ENCODE results near the gene NUP50.

NUP50 gene

DNA sequence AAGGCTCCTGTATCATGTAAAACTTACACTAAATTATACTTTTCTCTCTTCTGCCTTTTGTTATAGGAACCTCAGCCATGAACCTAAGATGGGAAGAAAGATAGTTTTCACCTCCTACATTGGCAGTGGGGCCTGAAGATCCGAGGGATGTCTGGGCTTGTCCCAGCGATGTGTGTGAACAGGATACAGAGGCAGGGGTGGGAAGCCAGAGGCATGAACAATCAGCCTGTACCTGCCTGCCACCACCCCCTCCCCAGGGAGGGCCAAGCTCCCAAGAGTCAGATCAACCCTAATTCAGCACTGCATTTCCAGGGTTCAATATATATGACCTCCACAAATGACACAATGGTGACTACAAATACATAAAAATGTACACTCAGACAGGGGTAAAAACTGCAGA is 67.6 kb downstream of the NUP50 start:
- Histone ChIP-seq H4K8ac (ENCODE audit: low read depth, low read length) (no peak overlapping the region), H4K12ac (ENCODE audit: low read depth, low read length) (no peak overlapping the region), H3K36me3 (ENCODE audit: control insufficient read depth in 1 of 2, insufficient read depth in 2 of 2, low read length in 2 of 2) (peaks cover 4 to 15% of the 10 kb centered on the region in 2 experiments), H3K4ac (ENCODE audit: low read depth, low read length) (no peak overlapping the region), H2BK12ac (ENCODE audit: low read length) (no peak overlapping the region), H3K4me3 (ENCODE audit: low read depth, low read length) (no peak overlapping the region), H3K79me2 (ENCODE audit: control insufficient read depth, insufficient read depth, low read length, poor library complexity) (no peaks in the 10 kb centered on the region), H3K27me3 (ENCODE audit: insufficient read depth, low read length) (no peaks in the 10 kb centered on the region), H2AFZ (ENCODE audit: insufficient read depth, low read length, poor library complexity) (no peak overlapping the region), H2BK5ac (ENCODE audit: low read depth, low read length, poor library complexity) (no peak overlapping the region), H4K91ac (ENCODE audit: low read depth, low read length) (no peak overlapping the region), H3K18ac (ENCODE audit: low read length) (no peak overlapping the region), H2AK5ac (ENCODE audit: low read length) (no peak overlapping the region), H3K27ac (ENCODE audit: low read depth, low read length) (no peak overlapping the region), H3K4me2 (ENCODE audit: low read length) (no peak overlapping the region), H3K9me3 (ENCODE audit: insufficient read depth, low read depth, low read length) (peaks cover 4% of the 10 kb centered on the region), H3K23ac (ENCODE audit: low read length) (no peak overlapping the region), H3K9ac (ENCODE audit: low read length) (no peak overlapping the region), H3K14ac (ENCODE audit: low read length) (no peak overlapping the region), H3K79me1 (ENCODE audit: low read length) (peaks cover 4% of the 10 kb centered on the region), H3K4me1 (ENCODE audit: control insufficient read depth in 1 of 2, insufficient read depth in 2 of 2, low read length in 2 of 2) (peaks cover 0 to 4% of the 10 kb centered on the region in 2 experiments), H2BK120ac (ENCODE audit: insufficient read depth, low read length, poor library complexity) (peak overlapping the region; percentile 4)
- no peak for DNase-seq
- WGBS (ENCODE audit: extremely low coverage, insufficient coverage, insufficient read length), result no CpG with 5 or more reads among the region's 2 CpGs

GRCh38 chr22:45233386-45233785 is 69.7 kb downstream of the NUP50 start:
- Histone ChIP-seq H3K4ac (ENCODE audit: low read depth, low read length) (no peak overlapping the region), H3K79me2 (ENCODE audit: control insufficient read depth, insufficient read depth, low read length, poor library complexity) (no peaks in the 10 kb centered on the region), H3K27ac (ENCODE audit: low read depth, low read length) (no peak overlapping the region), H3K4me3 (ENCODE audit: low read depth, low read length) (no peak overlapping the region), H3K36me3 (ENCODE audit: control insufficient read depth in 1 of 2, insufficient read depth in 2 of 2, low read length in 2 of 2) (peaks cover 10 to 21% of the 10 kb centered on the region in 2 experiments), H2BK5ac (ENCODE audit: low read depth, low read length, poor library complexity) (no peak overlapping the region), H3K4me2 (ENCODE audit: low read length) (no peak overlapping the region), H3K23ac (ENCODE audit: low read length) (no peak overlapping the region), H3K9ac (ENCODE audit: low read length) (no peak overlapping the region), H2BK12ac (ENCODE audit: low read length) (no peak overlapping the region), H2AK5ac (ENCODE audit: low read length) (no peak overlapping the region), H3K4me1 (ENCODE audit: control insufficient read depth in 1 of 2, insufficient read depth in 2 of 2, low read length in 2 of 2) (peaks cover 6 to 9% of the 10 kb centered on the region in 2 experiments), H3K14ac (ENCODE audit: low read length) (no peak overlapping the region), H3K9me3 (ENCODE audit: insufficient read depth, low read depth, low read length) (peaks cover 4% of the 10 kb centered on the region), H4K8ac (ENCODE audit: low read depth, low read length) (no peak overlapping the region), H4K91ac (ENCODE audit: low read depth, low read length) (no peak overlapping the region), H2AFZ (ENCODE audit: insufficient read depth, low read length, poor library complexity) (no peak overlapping the region), H3K27me3 (ENCODE audit: insufficient read depth, low read length) (no peaks in the 10 kb centered on the region), H2BK120ac (ENCODE audit: insufficient read depth, low read length, poor library complexity) (no peak overlapping the region), H3K18ac (ENCODE audit: low read length) (no peak overlapping the region), H3K79me1 (ENCODE audit: low read length) (peaks cover 4% of the 10 kb centered on the region), H4K12ac (ENCODE audit: low read depth, low read length) (no peak overlapping the region)
- no peak for DNase-seq
- no CpG with 5 or more reads among the region's 10 CpGs for WGBS (ENCODE audit: extremely low coverage, insufficient coverage, insufficient read length)

- Histone ChIP-seq H3K36me3 (ENCODE audit: control insufficient read depth in 1 of 2, insufficient read depth in 2 of 2, low read length in 2 of 2) (peaks cover 10 to 25% of the 10 kb centered on the region in 2 experiments), H3K4ac (ENCODE audit: low read depth, low read length) (no peak overlapping the region), H3K27me3 (ENCODE audit: insufficient read depth, low read length) (no peaks in the 10 kb centered on the region), H3K4me2 (ENCODE audit: low read length) (no peak overlapping the region), H2BK120ac (ENCODE audit: insufficient read depth, low read length, poor library complexity) (no peak overlapping the region), H3K27ac (ENCODE audit: low read depth, low read length) (no peak overlapping the region), H3K4me1 (ENCODE audit: control insufficient read depth in 1 of 2, insufficient read depth in 2 of 2, low read length in 2 of 2) (peaks cover 7 to 9% of the 10 kb centered on the region in 2 experiments), H3K79me1 (ENCODE audit: low read length) (peaks cover 4% of the 10 kb centered on the region), H3K14ac (ENCODE audit: low read length) (no peak overlapping the region), H2AK5ac (ENCODE audit: low read length) (no peak overlapping the region), H3K18ac (ENCODE audit: low read length) (no peak overlapping the region), H4K8ac (ENCODE audit: low read depth, low read length) (no peak overlapping the region), H4K12ac (ENCODE audit: low read depth, low read length) (no peak overlapping the region), H2BK12ac (ENCODE audit: low read length) (no peak overlapping the region), H3K4me3 (ENCODE audit: low read depth, low read length) (no peak overlapping the region), H2AFZ (ENCODE audit: insufficient read depth, low read length, poor library complexity) (no peak overlapping the region), H3K9ac (ENCODE audit: low read length) (no peak overlapping the region), H4K91ac (ENCODE audit: low read depth, low read length) (no peak overlapping the region), H2BK5ac (ENCODE audit: low read depth, low read length, poor library complexity) (no peak overlapping the region), H3K23ac (ENCODE audit: low read length) (no peak overlapping the region), H3K79me2 (ENCODE audit: control insufficient read depth, insufficient read depth, low read length, poor library complexity) (no peaks in the 10 kb centered on the region), H3K9me3 (ENCODE audit: insufficient read depth, low read depth, low read length) (peaks cover 4% of the 10 kb centered on the region)
- DNase-seq, result no peak
- no CpG with 5 or more reads among the region's 10 CpGs for WGBS (ENCODE audit: extremely low coverage, insufficient coverage, insufficient read length)
Measured at GRCh38 chr22:45233827-45234226, 70.1 kb downstream of the NUP50 start.

GRCh38 chr22:45235101-45235777 is 71.5 kb downstream of the NUP50 start:
- no peak overlapping the region for H4K91ac ChIP-seq (ENCODE audit: low read depth, low read length)
- no peak overlapping the region for H3K4ac ChIP-seq (ENCODE audit: low read depth, low read length)
- H4K8ac ChIP-seq (ENCODE audit: low read depth, low read length), result no peak overlapping the region
- no peaks in the 10 kb centered on the region for H3K27me3 ChIP-seq (ENCODE audit: insufficient read depth, low read length)
- peaks cover 6% of the 10 kb centered on the region for H3K79me1 ChIP-seq (ENCODE audit: low read length)
- H2AK5ac ChIP-seq (ENCODE audit: low read length), result no peak overlapping the region
- no peak overlapping the region for H4K12ac ChIP-seq (ENCODE audit: low read depth, low read length)
- H2AFZ ChIP-seq (ENCODE audit: insufficient read depth, low read length, poor library complexity), result no peak overlapping the region
- H3K9me3 ChIP-seq (ENCODE audit: insufficient read depth, low read depth, low read length), result peaks cover 3% of the 10 kb centered on the region
- no peak overlapping the region for H2BK120ac ChIP-seq (ENCODE audit: insufficient read depth, low read length, poor library complexity)
- no peak for DNase-seq
- peaks cover 13 to 27% of the 10 kb centered on the region in 2 experiments for H3K36me3 ChIP-seq (ENCODE audit: control insufficient read depth in 1 of 2, insufficient read depth in 2 of 2, low read length in 2 of 2)
- no peak overlapping the region for H3K4me3 ChIP-seq (ENCODE audit: low read depth, low read length)
- no peak overlapping the region for H3K4me2 ChIP-seq (ENCODE audit: low read length)
- no peak overlapping the region for H3K18ac ChIP-seq (ENCODE audit: low read length)
- no peak overlapping the region for H2BK12ac ChIP-seq (ENCODE audit: low read length)
- peaks cover 5% of the 10 kb centered on the region for H3K79me2 ChIP-seq (ENCODE audit: control insufficient read depth, insufficient read depth, low read length, poor library complexity)
- H3K9ac ChIP-seq (ENCODE audit: low read length), result no peak overlapping the region
- no peak overlapping the region for H3K23ac ChIP-seq (ENCODE audit: low read length)
- peaks cover 16 to 18% of the 10 kb centered on the region in 2 experiments for H3K4me1 ChIP-seq (ENCODE audit: control insufficient read depth in 1 of 2, insufficient read depth in 2 of 2, low read length in 2 of 2)
- no peak overlapping the region for H2BK5ac ChIP-seq (ENCODE audit: low read depth, low read length, poor library complexity)
- no CpG with 5 or more reads among the region's 23 CpGs for WGBS (ENCODE audit: extremely low coverage, insufficient coverage, insufficient read length)
- H3K27ac ChIP-seq (ENCODE audit: low read depth, low read length), result no peak overlapping the region
- H3K14ac ChIP-seq (ENCODE audit: low read length), result no peak overlapping the region
